Measurements from ENCODE around the gene MRS2. TPM values are rescaled to one million over a fixed set of nuclear protein-coding genes. Genes with fewer than 3 reads are reported as not detected.

Gene MRS2
- total and polyA plus RNA-seq, 8 donors = 7.4 to 17.4 (median 12.6) TPM

- TF ChIP-seq CTCF (IDR thresholded peaks at IDR 0.05) = no peak
- no peak for FAIRE-seq
- DNase-seq = no peak
- 84 to 95% methylated on average over 9 of the region's 9 CpGs for WGBS, 2 donors
- no peak overlapping the region for H3K4me3 ChIP-seq
- H3K27me3 ChIP-seq = no peaks in the 10 kb centered on the region
- no peak overlapping the region for H3K27ac ChIP-seq
- no peaks in the 10 kb centered on the region for H3K4me1 ChIP-seq
- no peaks in the 10 kb centered on the region for H3K36me3 ChIP-seq
- ATAC-seq = no peak
- intact Hi-C loops (cut with DNase I) = no loop called here
- H3K9me3 ChIP-seq = no peaks in the 10 kb centered on the region
Measured at GRCh38 chr6:24432611-24433010, 29.9 kb downstream of the MRS2 start.

- intact Hi-C loops (cut with DNase I) = no loop called here
- no peak overlapping the region for H3K4me3 ChIP-seq
- H3K36me3 ChIP-seq = no peaks in the 10 kb centered on the region
- no peak overlapping the region for H3K27ac ChIP-seq
- H3K4me1 ChIP-seq = no peaks in the 10 kb centered on the region
- TF ChIP-seq CTCF (IDR thresholded peaks at IDR 0.05) = no peak
- DNase-seq (no peak), FAIRE-seq (no peak), ATAC-seq (no peak)
- no peaks in the 10 kb centered on the region for H3K27me3 ChIP-seq
- no peaks in the 10 kb centered on the region for H3K9me3 ChIP-seq
- WGBS, 2 donors = 91 to 93% methylated on average over 14 of the region's 14 CpGs
Measured at GRCh38 chr6:24436979-24437378, 34.2 kb downstream of the MRS2 start.

GRCh38 chr6:24439858-24440539, 37.3 kb downstream of the MRS2 start:
- intact Hi-C loops (cut with DNase I) = no loop called here
- Histone ChIP-seq H3K27me3 (no peaks in the 10 kb centered on the region), H3K27ac (no peak overlapping the region), H3K4me1 (no peaks in the 10 kb centered on the region), H3K9me3 (no peaks in the 10 kb centered on the region), H3K36me3 (no peaks in the 10 kb centered on the region), H3K4me3 (no peak overlapping the region)
- no peak for TF ChIP-seq CTCF (IDR thresholded peaks at IDR 0.05)
- DNase-seq (no peak), FAIRE-seq (no peak), ATAC-seq (no peak)
- WGBS, 2 donors = 93 to 95% methylated on average over 3 of the region's 3 CpGs

- 82% methylated on average over 16 of the region's 16 CpGs for WGBS, 2 donors
- H3K9me3 ChIP-seq = no peaks in the 10 kb centered on the region
- no peaks in the 10 kb centered on the region for H3K27me3 ChIP-seq
- TF ChIP-seq CTCF (IDR thresholded peaks at IDR 0.05) = no peak
- no peaks in the 10 kb centered on the region for H3K4me1 ChIP-seq
- FAIRE-seq = no peak
- no peak for DNase-seq
- no peak overlapping the region for H3K4me3 ChIP-seq
- intact Hi-C loops (cut with DNase I) = no loop called here
- no peak overlapping the region for H3K27ac ChIP-seq
- no peaks in the 10 kb centered on the region for H3K36me3 ChIP-seq
- ATAC-seq = no peak
Measured at GRCh38 chr6:24440897-24441598, 38.3 kb downstream of the MRS2 start.

GRCh38 chr6:24441599-24441904, 38.8 kb downstream of the MRS2 start:
- no peaks in the 10 kb centered on the region for H3K27me3 ChIP-seq
- H3K36me3 ChIP-seq = no peaks in the 10 kb centered on the region
- H3K9me3 ChIP-seq = no peaks in the 10 kb centered on the region
- no peak overlapping the region for H3K27ac ChIP-seq
- WGBS, 2 donors = 89 to 92% methylated on average over 3 of the region's 3 CpGs
- FAIRE-seq (no peak), ATAC-seq (no peak), DNase-seq (no peak)
- H3K4me3 ChIP-seq = no peak overlapping the region
- no peak for TF ChIP-seq CTCF (IDR thresholded peaks at IDR 0.05)
- intact Hi-C loops (cut with DNase I) = no loop called here
- H3K4me1 ChIP-seq = no peaks in the 10 kb centered on the region

Data from pancreas (tissue), 10 donors.